ENCODE measurements around the gene IFT25. TPM values are rescaled to one million over a fixed set of nuclear protein-coding genes. Genes with fewer than 3 reads are reported as not detected.
"Not testable (repeated sequence)": the region's sequence is repeated elsewhere in the genome, so short reads cannot be mapped to it uniquely, and the experiment has no call there.

The IFT25 gene
- total and polyA plus RNA-seq, 2 donors: 24.0 to 63.7 TPM

DNA sequence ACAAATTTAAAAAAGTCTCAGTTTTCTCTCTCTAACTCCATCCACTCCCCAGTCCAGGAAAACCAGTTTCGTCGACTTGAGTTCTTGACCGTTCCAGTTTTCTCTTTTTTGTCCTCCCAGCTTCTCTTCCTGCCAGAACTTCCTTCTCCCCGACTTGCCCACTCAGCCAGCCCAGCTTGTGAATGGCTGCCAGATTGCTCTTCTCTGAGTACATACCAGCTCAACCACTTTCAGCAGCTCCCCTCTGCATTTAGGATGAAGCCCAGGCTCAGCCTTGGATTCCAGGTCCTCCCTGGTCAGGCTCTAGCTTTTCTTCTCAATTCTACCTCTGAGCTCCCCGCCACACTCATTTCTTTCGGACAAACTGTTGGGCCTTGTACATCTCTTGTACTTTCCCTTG, 50.1 kb downstream of the IFT25 start:
- no peak for DNase-seq (ENCODE audit: extremely low spot score)
- H3K4me1 ChIP-seq (ENCODE audit: insufficient read depth): no peaks in the 10 kb centered on the region
- WGBS: 57% methylated on average over 6 of the region's 6 CpGs
- no peak overlapping the region for H3K27ac ChIP-seq (ENCODE audit: low read depth)
- H3K4me3 ChIP-seq (ENCODE audit: low read depth, low read length): no peak overlapping the region
- no peaks in the 10 kb centered on the region for H3K36me3 ChIP-seq (ENCODE audit: insufficient read depth)

DNA sequence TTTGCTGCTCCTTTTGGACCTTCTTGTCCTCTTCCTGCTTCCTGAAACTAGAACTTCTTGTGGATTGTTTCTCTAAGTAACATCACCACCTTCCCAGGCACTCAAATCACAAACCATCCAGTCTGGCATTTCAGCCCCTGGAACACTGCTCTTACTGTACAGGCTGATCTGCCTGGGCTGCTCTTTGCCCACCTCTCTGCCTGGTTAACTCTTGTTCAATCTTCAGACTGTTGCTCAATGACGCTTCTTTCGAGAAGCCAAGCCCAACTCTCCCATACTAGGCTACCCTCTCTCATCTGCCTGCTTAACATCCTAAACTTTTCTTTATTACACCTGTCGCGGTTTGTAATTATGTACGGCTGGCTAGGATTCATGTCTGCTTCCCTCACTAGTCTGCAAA, 50.9 kb downstream of the IFT25 start:
- H3K4me1 ChIP-seq (ENCODE audit: insufficient read depth): no peaks in the 10 kb centered on the region
- 96% methylated on average over 5 of the region's 5 CpGs for WGBS
- no peak for DNase-seq (ENCODE audit: extremely low spot score)

DNA sequence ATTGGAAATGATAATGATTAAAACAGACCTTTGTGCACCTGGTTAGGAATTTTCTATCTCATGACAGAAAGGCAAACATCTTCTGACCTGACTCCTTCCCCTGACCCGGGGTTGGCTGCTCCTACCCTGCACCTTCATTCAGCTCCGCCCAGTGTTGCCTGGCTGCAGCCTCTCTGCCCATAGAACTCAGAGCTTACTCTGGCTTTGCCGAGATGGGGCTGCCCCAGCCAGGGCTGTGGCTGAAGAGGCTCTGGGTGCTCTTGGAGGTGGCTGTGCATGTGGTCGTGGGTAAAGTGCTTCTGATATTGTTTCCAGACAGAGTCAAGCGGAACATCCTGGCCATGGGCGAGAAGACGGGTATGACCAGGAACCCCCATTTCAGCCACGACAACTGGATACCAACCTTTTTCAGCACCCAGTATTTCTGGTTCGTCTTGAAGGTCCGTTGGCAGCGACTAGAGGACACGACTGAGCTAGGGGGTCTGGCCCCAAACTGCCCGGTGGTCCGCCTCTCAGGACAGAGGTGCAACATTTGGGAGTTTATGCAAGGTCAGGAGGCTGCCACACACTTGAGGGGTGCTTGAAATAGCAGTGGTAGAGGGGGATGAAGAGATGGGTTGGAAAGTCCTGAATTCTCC, 51.4 kb downstream of the IFT25 start, which contains the start of gene DIO1:
Gene DIO1 (plus strand): TSS at position 189 of the 638 bp plus-strand sequence. CDS start 24 bp downstream, at position 213.
- 84% methylated on average over 14 of the region's 14 CpGs for WGBS
- H3K36me3 ChIP-seq (ENCODE audit: insufficient read depth): no peaks in the 10 kb centered on the region
- no peak within 1 kb of the TSS for H3K27ac ChIP-seq (ENCODE audit: low read depth)
- DNase-seq (ENCODE audit: extremely low spot score): no peak
- H3K4me3 ChIP-seq (ENCODE audit: low read depth, low read length): no peak within 1 kb of the TSS
- no peaks in the 10 kb centered on the region for H3K4me1 ChIP-seq (ENCODE audit: insufficient read depth)

More for the DNA sequence above, 50.9 kb downstream of the IFT25 start:
- Histone ChIP-seq H3K4me3 (ENCODE audit: low read depth, low read length) (no peak overlapping the region), H3K27ac (ENCODE audit: low read depth) (no peak overlapping the region), H3K36me3 (ENCODE audit: insufficient read depth) (no peaks in the 10 kb centered on the region)

DNA sequence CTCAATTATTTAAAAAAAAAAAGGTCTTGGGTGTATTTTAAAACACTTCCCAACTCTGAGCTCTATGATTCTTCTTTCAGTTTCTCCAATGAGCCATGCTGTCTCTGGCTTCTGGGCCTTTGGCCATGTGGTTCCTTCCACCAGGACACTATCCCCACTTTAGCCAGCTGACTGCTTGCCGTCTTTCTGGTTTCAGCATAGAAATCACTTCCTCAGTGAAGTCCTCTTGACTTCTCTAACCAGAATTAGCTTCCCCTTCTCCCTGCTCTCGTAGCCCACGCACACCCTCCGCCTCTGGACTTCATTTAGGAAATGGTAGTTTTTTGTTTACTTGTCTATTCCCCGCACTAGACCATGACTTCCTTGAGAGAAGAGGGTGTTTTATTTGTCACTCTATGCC, 52.6 kb downstream of the IFT25 start:
- no peak for DNase-seq (ENCODE audit: extremely low spot score)
- peaks cover 2% of the 10 kb centered on the region for H3K4me1 ChIP-seq (ENCODE audit: insufficient read depth)
- no peak overlapping the region for H3K27ac ChIP-seq (ENCODE audit: low read depth)
- no peaks in the 10 kb centered on the region for H3K36me3 ChIP-seq (ENCODE audit: insufficient read depth)
- 79% methylated on average over 5 of the region's 5 CpGs for WGBS
- no peak overlapping the region for H3K4me3 ChIP-seq (ENCODE audit: low read depth, low read length)

DNA sequence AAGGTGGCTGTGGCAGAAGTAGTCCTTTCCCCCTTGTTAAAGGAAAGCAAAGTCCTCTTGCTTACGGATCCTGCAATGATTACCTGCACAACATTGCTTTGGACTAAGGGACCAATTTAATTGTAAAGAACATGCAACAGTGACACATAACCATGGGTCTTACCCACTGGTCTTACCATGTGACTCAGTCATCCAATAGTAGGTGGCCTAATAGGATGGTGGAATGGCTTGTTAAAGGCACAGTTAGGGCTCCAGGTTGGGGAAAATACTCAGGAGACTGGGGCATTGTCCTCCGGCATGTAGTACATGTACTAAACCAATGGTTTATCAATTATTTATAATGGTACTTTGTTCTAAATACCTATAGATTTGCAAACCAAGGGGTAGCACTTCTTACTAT, 53.8 kb downstream of the IFT25 start:
- H3K27ac ChIP-seq (ENCODE audit: low read depth): no peak overlapping the region
- 95% methylated on average over 2 of the region's 2 CpGs for WGBS
- H3K4me1 ChIP-seq (ENCODE audit: insufficient read depth): peaks cover 2% of the 10 kb centered on the region
- no peaks in the 10 kb centered on the region for H3K36me3 ChIP-seq (ENCODE audit: insufficient read depth)
- DNase-seq (ENCODE audit: extremely low spot score): no peak
- H3K4me3 ChIP-seq (ENCODE audit: low read depth, low read length): no peak overlapping the region

DNA sequence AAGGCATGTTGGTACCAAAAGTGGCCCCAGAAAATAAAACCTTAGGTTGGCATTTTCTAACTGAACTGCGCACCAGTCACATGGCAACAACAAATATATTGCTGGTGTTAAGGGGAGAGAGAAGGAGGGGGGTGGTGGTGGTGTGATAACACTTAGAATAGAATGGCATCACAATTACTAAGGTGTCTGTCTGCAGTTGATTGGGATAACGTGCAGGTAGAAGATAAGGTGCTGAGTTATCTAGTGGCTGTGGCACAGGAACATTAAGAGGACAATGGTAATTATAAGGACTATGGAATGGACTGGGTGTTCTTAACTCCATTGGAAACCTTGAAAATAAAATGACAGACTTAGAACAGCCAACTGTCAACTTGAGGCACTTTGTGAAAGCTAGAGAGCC, 54.5 kb downstream of the IFT25 start:
- WGBS: 94% methylated on average over 2 of the region's 2 CpGs
- no peak for DNase-seq (ENCODE audit: extremely low spot score)
- H3K4me3 ChIP-seq (ENCODE audit: low read depth, low read length): no peak overlapping the region
- H3K4me1 ChIP-seq (ENCODE audit: insufficient read depth): peaks cover 2% of the 10 kb centered on the region
- H3K36me3 ChIP-seq (ENCODE audit: insufficient read depth): no peaks in the 10 kb centered on the region
- H3K27ac ChIP-seq (ENCODE audit: low read depth): no peak overlapping the region

DNA sequence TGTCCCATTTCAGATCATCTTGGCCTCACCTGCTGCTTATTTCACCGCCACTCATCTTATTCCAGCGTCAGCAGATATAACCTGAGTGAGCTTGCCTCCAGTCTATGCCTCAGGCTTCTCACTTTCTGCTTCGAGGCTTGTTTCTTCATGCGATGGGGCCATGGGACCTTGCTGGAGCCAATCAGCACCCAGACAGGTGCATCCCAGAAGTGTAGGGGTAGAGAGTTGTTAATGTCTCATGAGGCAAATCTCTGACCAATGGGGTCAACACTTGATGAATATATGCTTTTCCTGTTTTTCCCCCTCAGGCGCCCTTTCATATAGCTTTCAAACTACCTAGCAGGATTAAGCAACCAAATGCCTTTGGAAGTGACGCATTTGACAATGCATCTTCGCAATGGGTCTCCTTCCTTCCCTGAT, 55.0 kb downstream of the IFT25 start:
- Histone ChIP-seq H3K36me3 (ENCODE audit: insufficient read depth) (no peaks in the 10 kb centered on the region), H3K4me3 (ENCODE audit: low read depth, low read length) (no peak overlapping the region), H3K4me1 (ENCODE audit: insufficient read depth) (peaks cover 2% of the 10 kb centered on the region), H3K27ac (ENCODE audit: low read depth) (no peak overlapping the region)
- DNase-seq (ENCODE audit: extremely low spot score): no peak
- 82% methylated on average over 7 of the region's 7 CpGs for WGBS

DNA sequence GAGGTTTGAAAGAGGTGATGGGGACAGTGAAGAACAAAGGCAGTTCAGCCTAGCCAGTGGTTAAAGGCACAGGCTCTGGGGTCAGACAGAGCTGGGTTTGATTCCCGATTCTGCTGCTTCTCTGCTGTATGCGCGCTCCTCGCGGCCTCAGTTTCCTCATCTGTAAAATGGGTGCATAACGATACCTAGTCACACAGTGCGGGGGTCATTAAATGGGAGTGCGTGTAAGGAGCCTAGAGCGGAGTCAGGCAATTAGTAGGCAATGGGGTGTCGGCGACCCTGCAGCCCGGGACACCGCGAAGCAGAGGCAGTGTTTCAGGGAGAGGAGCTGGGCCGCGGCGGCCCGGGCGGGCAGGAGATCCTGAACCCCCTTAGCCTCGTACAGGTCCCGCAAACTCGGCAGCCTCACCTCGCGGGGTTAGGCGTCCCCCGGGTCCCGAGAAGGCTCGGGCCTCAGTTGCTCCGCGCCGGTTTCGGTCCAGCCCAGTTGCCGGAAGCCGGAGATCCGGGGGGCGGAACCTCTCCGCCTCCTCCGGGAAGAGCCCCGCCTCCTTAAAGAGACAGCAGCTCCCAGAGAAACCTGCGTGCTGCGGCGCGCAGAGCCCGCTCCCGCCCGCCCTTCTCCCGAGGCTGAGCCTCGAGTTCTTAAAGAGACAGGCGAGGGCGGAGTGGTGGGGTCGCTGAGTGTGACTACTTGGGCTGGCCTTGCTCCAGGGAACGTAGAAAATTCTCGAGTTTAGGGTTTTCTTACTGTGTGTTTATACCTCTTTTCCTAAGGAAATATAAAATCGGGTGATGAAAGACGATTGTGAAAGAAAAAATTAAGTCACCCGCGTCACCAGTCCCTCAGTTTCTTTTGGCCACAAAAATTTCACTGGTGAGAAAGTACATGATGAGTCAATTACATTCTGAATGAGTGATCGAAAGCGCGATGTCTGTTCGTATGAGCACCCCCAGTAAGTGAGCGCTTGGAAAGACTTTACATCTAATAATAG, 55.9 kb downstream of the IFT25 start, which contains the start of gene YIPF1:
Gene YIPF1 (minus strand): TSS at position 494 of the 995 bp plus-strand sequence. CDS start 860 bp downstream, outside the sequence.
- peak; percentile 58 for DNase-seq (ENCODE audit: extremely low spot score)
- Histone ChIP-seq H3K4me1 (ENCODE audit: insufficient read depth) (peaks cover 2% of the 10 kb centered on the region), H3K27ac (ENCODE audit: low read depth) (peak within 1 kb of the TSS; percentile 40), H3K4me3 (ENCODE audit: low read depth, low read length) (peak within 1 kb of the TSS; percentile 61), H3K36me3 (ENCODE audit: insufficient read depth) (no peaks in the 10 kb centered on the region)
- WGBS: 2% methylated on average over 62 of the region's 62 CpGs

DNA sequence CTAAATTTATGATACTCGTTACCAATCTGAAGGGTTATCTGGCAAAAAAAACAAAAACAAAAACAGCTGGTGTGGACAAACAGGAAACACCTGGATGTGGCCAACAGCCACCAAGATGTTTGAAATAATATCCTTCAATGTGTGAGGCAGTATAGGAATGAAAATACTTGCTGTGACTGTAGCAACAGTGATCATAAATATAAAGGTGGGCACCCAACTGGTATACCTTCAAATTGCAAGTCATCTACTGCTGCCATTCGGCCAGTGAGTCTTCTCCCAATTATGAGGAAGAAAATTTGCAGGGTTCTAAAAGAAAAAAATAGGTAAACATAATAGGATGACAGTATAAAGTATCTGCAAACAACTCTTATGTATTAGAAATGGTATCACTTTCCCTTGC, 56.8 kb downstream of the IFT25 start:
- Histone ChIP-seq H3K4me3 (ENCODE audit: low read depth, low read length) (no peak overlapping the region), H3K27ac (ENCODE audit: low read depth) (no peak overlapping the region), H3K36me3 (ENCODE audit: insufficient read depth) (no peaks in the 10 kb centered on the region), H3K4me1 (ENCODE audit: insufficient read depth) (peaks cover 2% of the 10 kb centered on the region)
- WGBS: 47% methylated on average over 2 of the region's 2 CpGs
- no peak for DNase-seq (ENCODE audit: extremely low spot score)

DNA sequence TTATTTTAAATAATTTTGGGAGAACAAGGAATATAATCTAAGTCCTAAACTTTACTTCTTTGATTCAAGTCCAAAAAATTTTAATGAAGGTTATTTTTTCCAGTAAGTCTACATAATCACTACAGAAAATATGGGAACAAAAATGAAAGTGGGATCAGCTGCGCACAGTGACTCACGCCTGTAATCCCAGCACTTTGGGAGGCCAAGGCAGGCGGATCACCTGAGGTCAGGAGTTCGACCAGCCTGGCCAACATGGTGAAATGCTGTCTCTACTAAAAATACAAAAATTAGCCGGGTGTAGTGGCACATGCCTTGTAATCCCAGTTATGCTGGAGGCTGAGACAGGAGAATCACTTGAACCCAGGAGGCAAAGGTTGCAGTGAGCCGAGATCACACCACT, 61.9 kb downstream of the IFT25 start:
- H3K36me3 ChIP-seq (ENCODE audit: insufficient read depth); DNase-seq (ENCODE audit: extremely low spot score); H3K27ac ChIP-seq (ENCODE audit: low read depth); H3K4me1 ChIP-seq (ENCODE audit: insufficient read depth); H3K4me3 ChIP-seq (ENCODE audit: low read depth, low read length): not testable (repeated sequence)
- WGBS: 92% methylated on average over 6 of the region's 6 CpGs

DNA sequence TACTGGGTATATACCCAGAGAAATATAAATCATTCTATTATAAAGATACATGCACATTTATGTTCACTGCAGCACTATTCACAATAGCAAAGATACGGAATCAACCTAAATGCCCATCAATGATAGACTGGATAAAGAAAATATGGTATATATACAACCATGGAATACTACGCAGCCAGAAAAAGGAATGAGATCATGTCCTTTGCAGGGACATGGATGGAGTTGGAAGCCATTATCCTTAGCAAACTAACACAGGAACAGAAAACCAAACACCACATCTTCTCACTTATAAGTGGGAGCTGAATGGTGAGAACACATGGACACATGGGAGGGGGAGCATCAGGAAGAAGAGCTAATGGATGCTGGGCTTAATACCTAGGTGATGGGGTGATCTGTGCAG, 63.6 kb downstream of the IFT25 start:
- H3K27ac ChIP-seq (ENCODE audit: low read depth); H3K36me3 ChIP-seq (ENCODE audit: insufficient read depth); DNase-seq (ENCODE audit: extremely low spot score); H3K4me3 ChIP-seq (ENCODE audit: low read depth, low read length); H3K4me1 ChIP-seq (ENCODE audit: insufficient read depth): not testable (repeated sequence)
- 100% methylated on average over 2 of the region's 2 CpGs for WGBS

DNA sequence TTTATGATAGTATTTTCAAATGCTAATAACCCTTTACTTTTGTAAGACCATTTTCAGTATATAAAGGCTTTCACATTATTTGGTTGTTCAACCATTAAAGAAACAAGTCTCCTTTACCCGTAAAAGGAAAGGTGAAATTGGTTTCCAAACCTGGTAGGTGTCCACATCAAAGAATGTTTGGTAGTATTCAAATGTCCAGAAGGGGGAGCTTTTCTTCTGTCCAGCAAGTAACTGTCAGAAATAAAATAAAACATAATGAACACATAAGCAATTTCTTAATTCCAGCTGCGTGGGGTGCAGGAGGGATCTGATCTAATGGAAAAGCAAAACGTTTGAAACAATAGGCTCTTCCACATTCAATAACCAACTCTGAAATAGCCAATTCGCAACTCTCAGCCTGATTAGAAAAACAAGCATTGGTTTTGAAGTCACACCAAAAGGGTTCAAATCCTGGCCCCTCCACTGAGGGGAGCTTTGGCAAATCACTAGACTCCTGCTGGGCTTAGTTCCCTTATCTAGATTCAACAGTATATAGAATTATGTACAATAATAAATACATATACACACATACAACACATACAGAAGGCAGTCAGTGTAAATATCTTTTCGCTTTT, 66.9 kb downstream of the IFT25 start:
- DNase-seq (ENCODE audit: extremely low spot score): no peak
- Histone ChIP-seq H3K27ac (ENCODE audit: low read depth) (no peak overlapping the region), H3K4me1 (ENCODE audit: insufficient read depth) (no peaks in the 10 kb centered on the region), H3K36me3 (ENCODE audit: insufficient read depth) (no peaks in the 10 kb centered on the region), H3K4me3 (ENCODE audit: low read depth, low read length) (no peak overlapping the region)
- WGBS: 47% methylated on average over 5 of the region's 5 CpGs

DNA sequence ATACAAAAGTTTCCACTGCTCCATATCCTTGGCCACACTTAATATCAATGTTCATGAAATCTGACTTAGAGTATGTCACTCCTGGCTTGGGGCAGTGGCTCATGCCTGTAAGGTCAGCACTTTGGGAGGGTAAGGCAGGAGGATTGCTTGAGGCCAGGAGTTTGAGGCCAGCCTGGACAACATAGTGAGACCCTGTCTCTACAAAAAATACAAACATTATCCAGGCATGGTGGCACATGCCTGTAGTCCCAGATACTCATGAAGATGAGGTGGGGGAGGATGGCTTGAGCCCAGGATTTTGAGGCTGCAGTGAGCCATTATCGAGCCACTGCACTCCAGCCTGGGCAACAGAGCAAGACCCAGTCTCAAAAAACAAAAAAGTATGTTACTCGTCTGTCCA, 70.3 kb downstream of the IFT25 start:
- H3K4me3 ChIP-seq (ENCODE audit: low read depth, low read length); DNase-seq (ENCODE audit: extremely low spot score); H3K27ac ChIP-seq (ENCODE audit: low read depth); H3K36me3 ChIP-seq (ENCODE audit: insufficient read depth); H3K4me1 ChIP-seq (ENCODE audit: insufficient read depth): not testable (repeated sequence)
- 93% methylated on average over 2 of the region's 2 CpGs for WGBS

Data from urinary bladder (tissue), 4 donors.